Measurements from ENCODE around the gene PGM3.

PGM3 gene

DNA sequence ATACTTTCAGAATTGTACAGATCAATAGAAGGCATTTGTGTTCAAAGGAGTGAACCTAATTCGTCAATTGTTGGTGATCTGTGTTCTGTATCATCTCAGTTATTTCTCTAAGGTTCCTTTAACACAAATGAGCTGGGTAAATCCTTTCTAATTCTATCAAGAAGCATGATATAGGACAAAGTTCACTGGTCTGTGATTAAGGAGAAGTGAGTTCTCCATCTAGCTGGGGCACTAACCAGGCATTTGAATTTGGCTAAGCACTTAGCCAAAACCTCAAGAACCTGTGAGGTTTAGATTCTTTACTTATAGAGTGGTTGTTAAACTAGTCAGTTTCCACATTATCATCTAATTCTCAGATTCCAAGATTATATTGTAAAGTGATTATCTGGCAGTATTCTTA, 75.3 kb downstream of the PGM3 start:
- DNase-seq, result no peak

Data from CD4-positive, alpha-beta T cell treated with Interleukin-4 for 1 hour (primary cell).